Skeletal muscle tissue (tissue), 4 donors: ENCODE results near the gene PCED1A. TPM values are rescaled to one million over a fixed set of nuclear protein-coding genes. Genes with fewer than 3 reads are reported as not detected.
A peak's percentile ranks its signal among the peaks of the same experiment; 100 is the strongest.

ENCODE experiments used
- H3K27ac ChIP-seq: one replicate; pipeline ENCODE4 v1.7.0; 2013; ENCODE audit warnings: mild to moderate bottlenecking, low read depth, low read length, inconsistent platforms
- H3K27me3 ChIP-seq, 3 donors: one replicate each; pipeline ENCODE4 v1.7.0; 2013; ENCODE audit warnings: low read length in 3 of 3; ENCODE audit not compliant: control insufficient read depth in 3 of 3, insufficient read depth in 3 of 3
- H3K36me3 ChIP-seq, 3 donors: one replicate each; pipeline ENCODE4 v1.7.0; 2013; ENCODE audit warnings: low read length in 3 of 3; ENCODE audit not compliant: control insufficient read depth in 3 of 3, insufficient read depth in 3 of 3
- H3K4me1 ChIP-seq, 3 donors: one replicate each; pipeline ENCODE4 v1.7.0; 2013; ENCODE audit warnings: low read length in 3 of 3, mild to moderate bottlenecking in 3 of 3; ENCODE audit not compliant: control insufficient read depth in 3 of 3, insufficient read depth in 3 of 3
- H3K4me3 ChIP-seq, 3 donors: one replicate each; pipeline ENCODE4 v1.7.0; 2013; ENCODE audit warnings: low read length in 3 of 3
- H3K9ac ChIP-seq, 3 donors: one replicate each; pipeline ENCODE4 v1.7.0; 2013; ENCODE audit warnings: low read length in 3 of 3, mild to moderate bottlenecking in 3 of 3, moderate library complexity in 2 of 3, low read depth in 1 of 3
- H3K9me3 ChIP-seq, 3 donors: one replicate each; pipeline ENCODE4 v1.7.0; 2013; ENCODE audit warnings: low read length in 3 of 3; ENCODE audit not compliant: control insufficient read depth in 3 of 3
- total RNA-seq: library from RNA; depleted of rRNA; stranded (reverse); fragments of >200 nt; gene quantifications from one replicate; pipeline ENCODE4 v1.2.3, GENCODE V29; 2014
- donor health status: Osteomylitis.

Gene PCED1A
- total RNA-seq, 1 donor from 2014 or later = 9.4 TPM

GRCh38 chr20:2807019-2807418, 33.4 kb downstream of the PCED1A start:
- Histone ChIP-seq H3K36me3 (no peaks in the 10 kb centered on the region), H3K27me3 (peaks cover 31 to 53% (median 44%) of the 10 kb centered on the region in 3 donors), H3K4me3 (no peak overlapping the region), H3K9ac (no peak overlapping the region), H3K4me1 (no peaks in the 10 kb centered on the region), H3K27ac (no peak overlapping the region), H3K9me3 (peaks cover 0 to 2% (median 0%) of the 10 kb centered on the region in 3 donors)

- peaks cover 34 to 56% (median 48%) of the 10 kb centered on the region in 3 donors for H3K27me3 ChIP-seq
- H3K36me3 ChIP-seq = no peaks in the 10 kb centered on the region
- no peak overlapping the region for H3K27ac ChIP-seq
- H3K9me3 ChIP-seq = no peaks in the 10 kb centered on the region
- H3K4me1 ChIP-seq = peaks cover 0 to 2% (median 0%) of the 10 kb centered on the region in 3 donors
- H3K9ac ChIP-seq = no peak overlapping the region
- H3K4me3 ChIP-seq = no peak overlapping the region
Observed at GRCh38 chr20:2806351-2806701, 34.1 kb downstream of the PCED1A start.

- no peaks in the 10 kb centered on the region for H3K9me3 ChIP-seq
- no peaks in the 10 kb centered on the region for H3K36me3 ChIP-seq
- no peak overlapping the region for H3K27ac ChIP-seq
- H3K9ac ChIP-seq = no peak overlapping the region
- no peak overlapping the region for H3K4me3 ChIP-seq
- H3K4me1 ChIP-seq = peaks cover 0 to 5% (median 0%) of the 10 kb centered on the region in 3 donors
- H3K27me3 ChIP-seq = peaks cover 39 to 62% (median 53%) of the 10 kb centered on the region in 3 donors
Observed at GRCh38 chr20:2805689-2806350, 34.6 kb downstream of the PCED1A start.

DNA sequence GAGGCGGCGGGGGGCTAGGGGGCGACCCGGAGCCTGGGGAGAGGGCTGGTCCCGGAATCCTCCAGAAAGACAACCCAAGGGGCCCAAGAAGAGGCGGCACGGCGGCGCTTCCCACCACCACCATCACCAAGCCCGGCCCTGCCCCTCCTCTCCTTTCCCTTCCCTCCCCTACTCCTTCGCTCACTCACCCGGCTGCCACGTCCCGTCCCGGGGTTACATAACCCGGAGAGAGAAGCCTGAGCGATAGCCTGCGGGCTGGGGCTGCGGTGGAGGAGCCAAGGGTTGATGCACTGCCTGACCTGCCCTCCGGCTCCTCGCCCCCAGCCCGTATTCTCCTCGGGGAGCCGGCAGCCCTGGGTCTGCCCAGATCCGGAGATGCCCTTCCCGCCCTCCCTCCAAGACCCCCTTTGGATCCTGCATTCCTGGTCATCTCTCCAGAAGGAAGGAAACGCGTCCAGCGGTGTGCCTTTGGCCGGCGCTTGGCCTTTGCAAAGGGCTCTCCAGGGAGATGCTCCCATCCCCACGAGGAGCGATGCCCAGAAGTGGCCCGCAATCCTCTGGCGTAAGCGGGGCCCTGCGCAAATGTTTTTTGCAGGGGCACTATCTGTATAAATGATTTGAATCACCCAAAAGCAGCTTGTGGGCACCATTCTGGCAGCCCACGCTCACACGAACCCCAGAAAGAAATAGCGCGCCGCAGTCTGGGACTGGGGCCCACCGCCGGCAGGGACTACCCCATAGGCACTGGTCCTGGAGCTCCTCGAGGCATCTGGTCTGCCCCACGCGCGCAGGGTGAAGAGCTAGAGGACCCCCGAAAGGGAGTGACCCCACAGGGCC, 35.4 kb downstream of the PCED1A start:
- Histone ChIP-seq H3K9ac (no peak overlapping the region), H3K27ac (no peak overlapping the region), H3K36me3 (no peaks in the 10 kb centered on the region), H3K27me3 (peaks cover 44 to 63% (median 59%) of the 10 kb centered on the region in 3 donors), H3K4me3 (no peak overlapping the region), H3K9me3 (no peaks in the 10 kb centered on the region), H3K4me1 (peaks cover 0 to 6% (median 2%) of the 10 kb centered on the region in 3 donors)

DNA sequence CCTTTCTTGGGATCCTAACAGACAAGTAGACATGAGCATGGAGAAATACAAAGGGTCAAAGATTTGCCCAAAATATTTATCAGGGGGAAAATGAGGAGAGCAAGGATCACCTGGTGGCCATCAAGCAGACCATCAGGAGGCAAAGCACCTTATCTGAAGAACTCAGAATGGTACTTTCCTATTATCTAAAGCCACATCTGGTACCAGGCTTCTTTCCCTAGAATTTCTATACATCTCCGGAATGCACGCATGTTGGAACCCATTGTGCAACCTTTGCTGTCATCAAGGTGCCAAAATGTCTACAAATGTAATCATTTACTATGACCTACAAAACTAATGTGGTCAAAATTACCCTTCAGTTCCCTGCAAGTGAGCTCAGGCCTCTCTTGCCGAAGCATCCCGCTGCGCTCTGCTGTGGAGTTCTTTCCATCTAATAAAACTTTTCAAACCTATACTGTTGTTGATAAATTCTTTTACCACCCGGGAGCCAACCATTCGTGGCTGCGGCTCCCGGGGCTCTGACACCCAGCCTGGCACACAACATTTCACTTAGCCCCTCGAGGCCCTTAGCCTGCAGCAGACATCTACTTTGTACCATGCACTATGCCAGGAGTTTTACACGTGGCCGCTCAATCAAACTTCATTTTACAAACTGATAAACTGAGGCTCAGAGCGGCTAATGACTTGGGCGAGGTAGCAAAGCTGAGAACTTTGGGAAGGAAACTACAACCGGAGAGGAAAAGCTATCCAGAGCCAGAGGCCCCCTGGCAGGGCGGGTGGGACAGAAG, 36.2 kb downstream of the PCED1A start:
- Histone ChIP-seq H3K36me3 (no peaks in the 10 kb centered on the region), H3K9me3 (no peaks in the 10 kb centered on the region), H3K9ac (no peak overlapping the region), H3K27ac (no peak overlapping the region), H3K4me3 (no peak overlapping the region), H3K4me1 (peaks cover 3 to 11% (median 4%) of the 10 kb centered on the region in 3 donors), H3K27me3 (peaks cover 51 to 71% (median 67%) of the 10 kb centered on the region in 3 donors)

DNA sequence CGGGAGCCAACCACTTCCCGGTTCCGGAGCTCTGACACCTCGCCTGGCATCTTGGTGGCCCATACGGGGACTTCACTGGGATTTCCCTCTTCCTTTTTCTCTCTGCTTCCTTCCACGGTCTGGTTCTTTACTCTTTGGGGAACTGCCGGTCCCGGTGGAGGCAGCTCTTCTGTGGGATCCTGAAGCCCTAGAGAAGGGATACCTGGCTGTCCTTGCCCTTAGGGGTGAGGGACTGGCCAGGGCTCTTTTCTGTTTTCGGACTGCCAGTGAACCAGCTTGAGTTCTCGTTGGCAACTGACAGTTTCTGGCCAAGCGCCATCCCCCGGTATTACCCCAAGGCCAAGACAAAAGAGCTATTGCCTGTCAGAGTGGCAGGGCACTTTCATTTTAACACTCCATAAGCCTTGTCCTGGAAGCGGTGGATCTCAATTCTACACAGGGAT, 39.1 kb downstream of the PCED1A start:
- Histone ChIP-seq H3K27me3 (peaks cover 59 to 80% (median 74%) of the 10 kb centered on the region in 3 donors), H3K36me3 (no peaks in the 10 kb centered on the region), H3K27ac (no peak overlapping the region), H3K9ac (no peak overlapping the region), H3K4me1 (peaks cover 3 to 11% (median 4%) of the 10 kb centered on the region in 3 donors), H3K4me3 (no peak overlapping the region), H3K9me3 (no peaks in the 10 kb centered on the region)

GRCh38 chr20:2800521-2801285, 39.8 kb downstream of the PCED1A start, which contains the start of gene CPXM1:
Gene CPXM1, minus strand, starts transcription at chr20:2800627. Its CDS starts 55 bp downstream, at chr20:2800572.
- peaks cover 3 to 11% (median 4%) of the 10 kb centered on the region in 3 donors for H3K4me1 ChIP-seq
- no peaks in the 10 kb centered on the region for H3K9me3 ChIP-seq
- no peaks in the 10 kb centered on the region for H3K36me3 ChIP-seq
- H3K9ac ChIP-seq = peak within 1 kb of the TSS in 1 of 3 donors; percentile 43
- peak within 1 kb of the TSS; percentile 26 to 64 (median 41) for H3K4me3 ChIP-seq
- no peak within 1 kb of the TSS for H3K27ac ChIP-seq
- H3K27me3 ChIP-seq = peaks cover 53 to 80% (median 71%) of the 10 kb centered on the region in 3 donors

DNA sequence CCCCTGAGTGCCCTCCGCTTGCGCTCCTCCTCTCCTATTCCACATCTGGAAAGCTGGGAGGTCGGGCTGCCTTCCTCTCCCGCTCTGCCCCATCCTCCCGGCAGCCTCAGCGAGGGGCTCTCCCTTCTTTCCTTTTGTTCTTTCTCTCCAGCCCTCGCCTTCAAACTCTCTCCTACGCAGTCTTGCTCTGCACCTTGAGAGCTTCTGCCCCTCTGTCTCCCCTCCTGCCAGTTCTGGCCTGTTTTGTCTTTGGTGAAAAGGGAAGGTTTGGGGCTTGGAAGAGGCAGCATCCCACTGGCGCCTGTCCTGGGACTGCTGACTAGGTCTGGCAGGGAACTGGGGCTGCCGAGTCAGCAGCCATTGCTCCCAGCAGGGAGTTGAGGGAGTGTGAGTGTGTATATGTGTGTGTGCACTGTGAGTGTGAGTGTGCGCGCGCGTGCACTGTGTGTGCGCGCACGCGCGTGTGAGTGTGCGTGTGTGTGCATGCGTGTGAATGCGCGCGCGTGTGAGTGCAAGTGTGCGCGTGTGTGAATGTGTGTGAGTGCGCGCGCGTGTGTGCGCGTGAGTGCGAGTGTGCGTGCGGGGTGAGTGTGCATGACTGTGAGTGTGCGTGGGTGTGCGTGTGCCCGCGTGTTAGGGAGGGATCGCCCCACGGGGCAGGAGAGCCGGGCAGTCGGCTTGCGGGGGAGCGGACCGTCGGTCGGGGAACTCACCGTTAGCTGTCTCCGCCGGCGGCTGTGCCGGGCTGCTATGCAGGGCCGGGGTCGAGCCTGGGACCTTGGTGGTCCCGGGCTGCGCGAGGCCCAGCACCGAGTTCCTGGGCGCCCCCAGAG, 40.6 kb downstream of the PCED1A start:
- H3K4me3 ChIP-seq = peak overlapping the region; percentile 26 to 64 (median 41)
- H3K36me3 ChIP-seq = no peaks in the 10 kb centered on the region
- peaks cover 3 to 11% (median 4%) of the 10 kb centered on the region in 3 donors for H3K4me1 ChIP-seq
- H3K9ac ChIP-seq = peak overlapping the region in 1 of 3 donors; percentile 43
- H3K27me3 ChIP-seq = peaks cover 49 to 76% (median 64%) of the 10 kb centered on the region in 3 donors
- H3K9me3 ChIP-seq = no peaks in the 10 kb centered on the region
- no peak overlapping the region for H3K27ac ChIP-seq
